Measurements from ENCODE around the gene TSPAN17.

DNA sequence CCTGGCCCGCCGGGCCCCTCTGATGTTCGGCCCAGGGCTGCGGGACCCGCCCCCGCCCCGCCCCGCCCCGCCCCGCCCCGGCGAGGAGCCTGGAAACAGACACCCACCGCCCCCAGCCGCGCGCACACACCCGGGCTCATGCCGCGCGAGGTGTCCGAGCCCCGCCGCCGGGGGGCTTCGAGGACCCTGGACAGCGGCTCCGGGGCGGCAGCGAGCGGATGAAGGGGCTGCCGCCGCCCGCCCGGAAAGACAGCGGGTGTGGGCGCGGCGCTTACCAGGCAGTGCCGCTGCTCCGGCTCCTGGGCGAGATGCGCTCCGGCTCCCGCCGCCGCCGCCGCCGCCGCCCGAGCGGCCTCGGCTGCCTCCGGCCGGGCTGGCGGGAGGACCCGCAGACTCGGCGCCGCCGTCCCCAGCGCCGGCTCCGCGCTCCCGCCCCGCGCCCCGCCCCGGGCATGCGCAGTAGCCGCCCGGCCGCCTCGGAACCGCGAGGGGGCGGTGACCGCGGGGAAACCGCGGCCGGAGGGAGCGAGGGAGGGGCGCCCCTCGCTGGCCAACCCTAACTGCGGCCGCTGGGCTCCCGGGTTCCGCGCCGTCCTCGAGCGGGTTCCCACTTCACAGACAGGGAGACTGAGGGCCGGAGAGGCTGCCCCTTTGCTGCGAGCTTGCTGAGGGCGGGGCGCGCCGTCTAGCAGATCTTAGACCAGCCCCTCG lies 37.4 kb upstream of the TSPAN17 start, which contains the start of gene GPRIN1:
- no peak for TF ChIP-seq ZFP3 (CRISPR knock-in tag; IDR thresholded peaks at IDR 0.05)
- TF ChIP-seq, protein P1, sequence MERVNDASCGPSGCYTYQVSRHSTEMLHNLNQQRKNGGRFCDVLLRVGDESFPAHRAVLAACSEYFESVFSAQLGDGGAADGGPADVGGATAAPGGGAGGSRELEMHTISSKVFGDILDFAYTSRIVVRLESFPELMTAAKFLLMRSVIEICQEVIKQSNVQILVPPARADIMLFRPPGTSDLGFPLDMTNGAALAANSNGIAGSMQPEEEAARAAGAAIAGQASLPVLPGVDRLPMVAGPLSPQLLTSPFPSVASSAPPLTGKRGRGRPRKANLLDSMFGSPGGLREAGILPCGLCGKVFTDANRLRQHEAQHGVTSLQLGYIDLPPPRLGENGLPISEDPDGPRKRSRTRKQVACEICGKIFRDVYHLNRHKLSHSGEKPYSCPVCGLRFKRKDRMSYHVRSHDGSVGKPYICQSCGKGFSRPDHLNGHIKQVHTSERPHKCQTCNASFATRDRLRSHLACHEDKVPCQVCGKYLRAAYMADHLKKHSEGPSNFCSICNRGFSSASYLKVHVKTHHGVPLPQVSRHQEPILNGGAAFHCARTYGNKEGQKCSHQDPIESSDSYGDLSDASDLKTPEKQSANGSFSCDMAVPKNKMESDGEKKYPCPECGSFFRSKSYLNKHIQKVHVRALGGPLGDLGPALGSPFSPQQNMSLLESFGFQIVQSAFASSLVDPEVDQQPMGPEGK (CRISPR knock-in tag; IDR thresholded peaks at IDR 0.05; ENCODE audit: borderline replicate concordance) = no peak
- TF ChIP-seq ZFP30 (CRISPR knock-in tag; IDR thresholded peaks at IDR 0.05) = no peak
- no peak for TF ChIP-seq ZC3H10 (CRISPR knock-in tag; IDR thresholded peaks at IDR 0.05)
- TF ChIP-seq, protein P2, sequence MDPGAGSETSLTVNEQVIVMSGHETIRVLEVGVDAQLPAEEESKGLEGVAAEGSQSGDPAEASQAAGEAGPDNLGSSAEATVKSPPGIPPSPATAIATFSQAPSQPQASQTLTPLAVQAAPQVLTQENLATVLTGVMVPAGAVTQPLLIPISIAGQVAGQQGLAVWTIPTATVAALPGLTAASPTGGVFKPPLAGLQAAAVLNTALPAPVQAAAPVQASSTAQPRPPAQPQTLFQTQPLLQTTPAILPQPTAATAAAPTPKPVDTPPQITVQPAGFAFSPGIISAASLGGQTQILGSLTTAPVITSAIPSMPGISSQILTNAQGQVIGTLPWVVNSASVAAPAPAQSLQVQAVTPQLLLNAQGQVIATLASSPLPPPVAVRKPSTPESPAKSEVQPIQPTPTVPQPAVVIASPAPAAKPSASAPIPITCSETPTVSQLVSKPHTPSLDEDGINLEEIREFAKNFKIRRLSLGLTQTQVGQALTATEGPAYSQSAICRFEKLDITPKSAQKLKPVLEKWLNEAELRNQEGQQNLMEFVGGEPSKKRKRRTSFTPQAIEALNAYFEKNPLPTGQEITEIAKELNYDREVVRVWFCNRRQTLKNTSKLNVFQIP (CRISPR knock-in tag; IDR thresholded peaks at IDR 0.05; ENCODE audit: borderline replicate concordance, low read depth) = no peak
- no peak for TF ChIP-seq CSDC2 (CRISPR knock-in tag; IDR thresholded peaks at IDR 0.05)
- TF ChIP-seq, protein P3, sequence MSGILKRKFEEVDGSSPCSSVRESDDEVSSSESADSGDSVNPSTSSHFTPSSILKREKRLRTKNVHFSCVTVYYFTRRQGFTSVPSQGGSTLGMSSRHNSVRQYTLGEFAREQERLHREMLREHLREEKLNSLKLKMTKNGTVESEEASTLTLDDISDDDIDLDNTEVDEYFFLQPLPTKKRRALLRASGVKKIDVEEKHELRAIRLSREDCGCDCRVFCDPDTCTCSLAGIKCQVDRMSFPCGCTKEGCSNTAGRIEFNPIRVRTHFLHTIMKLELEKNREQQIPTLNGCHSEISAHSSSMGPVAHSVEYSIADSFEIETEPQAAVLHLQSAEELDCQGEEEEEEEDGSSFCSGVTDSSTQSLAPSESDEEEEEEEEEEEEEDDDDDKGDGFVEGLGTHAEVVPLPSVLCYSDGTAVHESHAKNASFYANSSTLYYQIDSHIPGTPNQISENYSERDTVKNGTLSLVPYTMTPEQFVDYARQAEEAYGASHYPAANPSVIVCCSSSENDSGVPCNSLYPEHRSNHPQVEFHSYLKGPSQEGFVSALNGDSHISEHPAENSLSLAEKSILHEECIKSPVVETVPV (CRISPR knock-in tag; IDR thresholded peaks at IDR 0.05) = no peak
- no peak for TF ChIP-seq ESRRG (CRISPR knock-in tag; IDR thresholded peaks at IDR 0.05)

Measured in SK-N-SH treated with all-trans-retinoic acid at 6 μM for 48 hours (cell line).